ENCODE data around the gene DYNLL2.
"Not testable (repeated sequence)": the region's sequence is repeated elsewhere in the genome, so short reads cannot be mapped to it uniquely, and the experiment has no call there.

The DYNLL2 gene

DNA sequence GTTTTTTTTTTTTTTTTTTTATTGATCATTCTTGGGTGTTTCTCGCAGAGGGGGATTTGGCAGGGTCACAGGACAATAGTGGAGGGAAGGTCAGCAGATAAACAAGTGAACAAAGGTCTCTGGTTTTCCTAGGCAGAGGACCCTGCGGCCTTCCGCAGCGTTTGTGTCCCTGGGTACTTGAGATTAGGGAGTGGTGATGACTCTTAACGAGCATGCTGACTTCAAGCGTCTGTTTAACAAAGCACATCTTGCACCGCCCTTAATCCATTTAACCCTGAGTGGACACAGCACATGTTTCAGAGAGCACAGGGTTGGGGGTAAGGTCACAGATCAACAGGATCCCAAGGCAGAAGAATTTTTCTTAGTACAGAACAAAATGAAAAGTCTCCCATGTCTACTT is 10.0 kb upstream of the DYNLL2 start:
- not testable (repeated sequence) for H3K4me3 ChIP-seq (ENCODE audit: low read length); H3K4me1 ChIP-seq (ENCODE audit: insufficient read depth, low read length); H3K36me3 ChIP-seq (ENCODE audit: insufficient read depth, low read length); H3K9ac ChIP-seq (ENCODE audit: low read depth, low read length); H3K27ac ChIP-seq (ENCODE audit: low read depth, low read length); H3K27me3 ChIP-seq (ENCODE audit: insufficient read depth, low read length); H3K9me3 ChIP-seq (ENCODE audit: insufficient read depth, low read depth, low read length)
- WGBS, result no CpG with 5 or more reads among the region's 7 CpGs

GRCh38 chr17:58074406-58074805 is 8.8 kb upstream of the DYNLL2 start:
- H3K4me3 ChIP-seq (ENCODE audit: low read length); H3K4me1 ChIP-seq (ENCODE audit: insufficient read depth, low read length); H3K27me3 ChIP-seq (ENCODE audit: insufficient read depth, low read length); H3K27ac ChIP-seq (ENCODE audit: low read depth, low read length); H3K9me3 ChIP-seq (ENCODE audit: insufficient read depth, low read depth, low read length); H3K9ac ChIP-seq (ENCODE audit: low read depth, low read length); H3K36me3 ChIP-seq (ENCODE audit: insufficient read depth, low read length): not testable (repeated sequence)
- WGBS, result 98% methylated on average over 15 of the region's 28 CpGs

DNA sequence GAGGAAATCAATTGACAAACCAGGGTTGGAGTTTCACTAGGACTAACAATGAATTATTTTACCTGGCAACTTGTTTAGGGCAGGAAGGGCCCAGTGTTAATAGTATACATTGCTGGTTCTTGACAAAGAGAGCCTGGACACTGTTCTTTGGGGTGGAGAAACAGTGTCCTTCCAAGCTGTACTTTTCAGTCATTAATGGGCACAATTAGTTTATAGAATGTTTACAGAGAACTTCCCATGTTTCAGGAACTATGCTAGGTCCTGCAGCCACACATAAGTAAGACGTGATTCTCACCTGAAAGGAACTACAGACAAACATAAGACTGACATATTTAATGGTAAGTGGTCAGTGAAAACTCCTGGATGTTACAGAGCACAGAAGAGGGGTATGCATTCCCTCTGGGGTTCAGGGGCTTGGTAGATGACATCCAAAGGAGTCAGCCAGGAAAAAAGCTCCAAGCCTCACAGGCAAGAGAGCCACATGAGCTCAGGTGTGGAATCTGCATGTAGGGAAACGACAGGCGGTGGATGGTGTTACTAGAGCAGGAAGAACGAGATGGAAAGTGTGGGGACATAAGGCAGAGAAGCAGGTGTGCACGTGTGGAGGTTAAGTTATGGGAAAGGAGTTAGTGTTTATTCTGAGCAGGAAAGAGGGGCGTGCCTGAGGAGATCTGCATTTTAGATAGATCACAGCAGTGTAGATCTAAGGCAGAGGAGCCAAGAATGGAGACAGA is 3.8 kb upstream of the DYNLL2 start:
- no peak overlapping the region for H3K4me3 ChIP-seq (ENCODE audit: low read length)
- H3K9ac ChIP-seq (ENCODE audit: low read depth, low read length), result no peak overlapping the region
- no peaks in the 10 kb centered on the region for H3K36me3 ChIP-seq (ENCODE audit: insufficient read depth, low read length)
- 0 out of 2 replicates have a peak, but pooled peaks cover 2% of the 10 kb centered on the region for H3K9me3 ChIP-seq (ENCODE audit: insufficient read depth, low read depth, low read length)
- H3K27ac ChIP-seq (ENCODE audit: low read depth, low read length), result no peak overlapping the region
- 86% methylated on average over 6 of the region's 6 CpGs for WGBS
- no peaks in the 10 kb centered on the region for H3K27me3 ChIP-seq (ENCODE audit: insufficient read depth, low read length)
- peaks cover 18% of the 10 kb centered on the region for H3K4me1 ChIP-seq (ENCODE audit: insufficient read depth, low read length)

- H3K4me3 ChIP-seq (ENCODE audit: low read length), result peak overlapping the region; percentile 44; the same call in 1 of the 2 replicates
- peak overlapping the region; percentile 86 for H3K27ac ChIP-seq (ENCODE audit: low read depth, low read length)
- H3K4me1 ChIP-seq (ENCODE audit: insufficient read depth, low read length), result peaks cover 28% of the 10 kb centered on the region
- H3K36me3 ChIP-seq (ENCODE audit: insufficient read depth, low read length), result peaks cover 20% of the 10 kb centered on the region
- no peaks in the 10 kb centered on the region for H3K9me3 ChIP-seq (ENCODE audit: insufficient read depth, low read depth, low read length)
- no peaks in the 10 kb centered on the region for H3K27me3 ChIP-seq (ENCODE audit: insufficient read depth, low read length)
- peak overlapping the region; percentile 73; the same call in 1 of the 2 replicates for H3K9ac ChIP-seq (ENCODE audit: low read depth, low read length)
- 80% methylated on average over 16 of the region's 16 CpGs for WGBS
Measured at GRCh38 chr17:58081646-58082340, 1.4 kb upstream of the DYNLL2 start.

DNA sequence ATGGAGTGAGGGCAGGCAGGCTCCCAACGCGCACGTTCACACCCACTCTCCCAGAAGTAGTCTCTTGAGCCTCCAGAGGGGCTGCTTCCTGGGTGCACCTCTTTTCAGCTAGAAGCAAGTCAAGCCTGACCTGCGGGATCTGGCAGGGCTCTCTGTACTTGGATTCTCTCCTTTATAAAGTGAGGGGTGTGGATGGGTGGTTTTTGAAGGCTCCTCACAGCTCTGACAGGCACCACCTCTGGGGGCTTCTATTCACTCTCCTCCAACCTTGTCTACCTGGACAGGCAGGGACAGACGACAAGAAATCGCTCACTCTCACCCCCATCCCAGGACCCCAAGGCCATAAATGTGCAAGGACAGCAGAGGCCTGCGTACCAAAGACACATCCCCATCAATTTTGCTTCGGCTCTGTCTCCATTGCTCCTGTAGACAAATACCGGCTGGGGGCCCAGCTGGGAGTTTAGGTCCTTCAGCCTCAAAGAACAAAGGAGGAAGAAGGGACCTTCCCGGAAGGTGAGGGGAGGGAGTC is 814 bp upstream of the DYNLL2 start:
- H3K9me3 ChIP-seq (ENCODE audit: insufficient read depth, low read depth, low read length), result no peaks in the 10 kb centered on the region
- 57% methylated on average over 10 of the region's 10 CpGs for WGBS
- peaks cover 27% of the 10 kb centered on the region for H3K36me3 ChIP-seq (ENCODE audit: insufficient read depth, low read length)
- H3K4me1 ChIP-seq (ENCODE audit: insufficient read depth, low read length), result peaks cover 28% of the 10 kb centered on the region
- H3K4me3 ChIP-seq (ENCODE audit: low read length), result peak overlapping the region; percentile 44
- no peaks in the 10 kb centered on the region for H3K27me3 ChIP-seq (ENCODE audit: insufficient read depth, low read length)
- peak overlapping the region; percentile 86 for H3K27ac ChIP-seq (ENCODE audit: low read depth, low read length)
- H3K9ac ChIP-seq (ENCODE audit: low read depth, low read length), result peak overlapping the region; percentile 73

DNA sequence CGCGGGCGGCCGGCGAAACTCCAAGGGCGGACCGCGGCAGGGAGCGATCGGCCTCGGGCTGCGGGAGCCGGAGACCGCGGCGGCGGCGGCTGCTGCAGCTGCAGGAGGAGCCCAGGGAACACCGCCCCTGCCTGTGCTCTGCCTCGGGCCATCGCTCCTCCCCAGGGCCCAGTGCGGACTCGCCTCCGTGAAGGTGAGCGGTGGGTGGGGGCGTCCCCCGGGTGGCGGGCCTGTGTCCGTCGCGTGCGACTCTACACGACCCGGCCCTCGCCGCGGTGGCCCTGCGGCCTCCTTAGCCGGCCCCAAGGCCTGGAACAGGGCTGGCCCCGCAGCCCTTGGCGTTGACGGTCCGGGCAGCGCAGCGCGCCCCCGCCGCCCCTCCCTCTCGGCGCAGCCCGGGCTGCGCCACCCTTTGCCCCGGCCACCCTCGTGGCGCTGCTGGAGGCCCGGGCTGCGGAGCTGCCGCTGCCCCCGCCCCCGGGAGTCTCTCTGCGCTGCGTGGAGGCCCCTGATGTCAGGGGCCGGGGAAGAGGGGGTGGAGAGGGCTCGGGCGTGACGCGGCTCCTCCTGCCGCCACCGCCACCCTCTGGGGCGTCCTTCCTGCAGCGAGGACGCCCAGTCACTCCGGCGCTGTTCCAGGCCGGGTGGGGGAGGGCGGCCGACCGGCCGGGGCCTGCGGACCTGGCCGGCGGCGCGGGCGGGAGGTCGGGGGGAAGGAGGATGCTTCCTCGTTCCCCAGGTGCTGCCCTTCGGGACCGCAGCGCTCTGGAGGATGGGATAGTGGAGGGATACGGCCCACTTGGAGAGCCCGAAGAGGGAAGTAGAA is 485 bp downstream of the DYNLL2 start:
- Histone ChIP-seq H3K4me3 (ENCODE audit: low read length) (peak overlapping the region; percentile 90), H3K4me1 (ENCODE audit: insufficient read depth, low read length) (peaks cover 28% of the 10 kb centered on the region), H3K9me3 (ENCODE audit: insufficient read depth, low read depth, low read length) (no peaks in the 10 kb centered on the region), H3K27ac (ENCODE audit: low read depth, low read length) (peak overlapping the region; percentile 65; the same call in 1 of the 2 replicates), H3K27me3 (ENCODE audit: insufficient read depth, low read length) (no peaks in the 10 kb centered on the region), H3K9ac (ENCODE audit: low read depth, low read length) (peak overlapping the region; percentile 88), H3K36me3 (ENCODE audit: insufficient read depth, low read length) (peaks cover 40% of the 10 kb centered on the region)
- WGBS, result under 1% methylated on average over 92 of the region's 92 CpGs

- Histone ChIP-seq H3K9ac (ENCODE audit: low read depth, low read length) (peak overlapping the region; percentile 88), H3K9me3 (ENCODE audit: insufficient read depth, low read depth, low read length) (no peaks in the 10 kb centered on the region), H3K4me3 (ENCODE audit: low read length) (peak overlapping the region; percentile 90), H3K27me3 (ENCODE audit: insufficient read depth, low read length) (no peaks in the 10 kb centered on the region), H3K27ac (ENCODE audit: low read depth, low read length) (no peak overlapping the region), H3K4me1 (ENCODE audit: insufficient read depth, low read length) (peaks cover 28% of the 10 kb centered on the region), H3K36me3 (ENCODE audit: insufficient read depth, low read length) (peaks cover 47% of the 10 kb centered on the region)
- WGBS, result 1% methylated on average over 7 of the region's 7 CpGs
Measured at GRCh38 chr17:58084317-58084981, 1.2 kb downstream of the DYNLL2 start.

GRCh38 chr17:58085039-58085715 is 2.0 kb downstream of the DYNLL2 start:
- H3K9me3 ChIP-seq (ENCODE audit: insufficient read depth, low read depth, low read length), result no peaks in the 10 kb centered on the region
- 91% methylated on average over 8 of the region's 8 CpGs for WGBS
- no peak overlapping the region for H3K27ac ChIP-seq (ENCODE audit: low read depth, low read length)
- no peak overlapping the region for H3K9ac ChIP-seq (ENCODE audit: low read depth, low read length)
- H3K4me1 ChIP-seq (ENCODE audit: insufficient read depth, low read length), result peaks cover 28% of the 10 kb centered on the region
- no peaks in the 10 kb centered on the region for H3K27me3 ChIP-seq (ENCODE audit: insufficient read depth, low read length)
- peaks cover 54% of the 10 kb centered on the region for H3K36me3 ChIP-seq (ENCODE audit: insufficient read depth, low read length)
- peak overlapping the region; percentile 90 for H3K4me3 ChIP-seq (ENCODE audit: low read length)

GRCh38 chr17:58086953-58087352 is 3.7 kb downstream of the DYNLL2 start:
- Histone ChIP-seq H3K9ac (ENCODE audit: low read depth, low read length) (no peak overlapping the region), H3K4me3 (ENCODE audit: low read length) (no peak overlapping the region), H3K27ac (ENCODE audit: low read depth, low read length) (no peak overlapping the region), H3K4me1 (ENCODE audit: insufficient read depth, low read length) (peaks cover 18% of the 10 kb centered on the region), H3K36me3 (ENCODE audit: insufficient read depth, low read length) (peaks cover 71% of the 10 kb centered on the region), H3K9me3 (ENCODE audit: insufficient read depth, low read depth, low read length) (no peaks in the 10 kb centered on the region), H3K27me3 (ENCODE audit: insufficient read depth, low read length) (no peaks in the 10 kb centered on the region)
- 95% methylated on average over 8 of the region's 8 CpGs for WGBS

DNA sequence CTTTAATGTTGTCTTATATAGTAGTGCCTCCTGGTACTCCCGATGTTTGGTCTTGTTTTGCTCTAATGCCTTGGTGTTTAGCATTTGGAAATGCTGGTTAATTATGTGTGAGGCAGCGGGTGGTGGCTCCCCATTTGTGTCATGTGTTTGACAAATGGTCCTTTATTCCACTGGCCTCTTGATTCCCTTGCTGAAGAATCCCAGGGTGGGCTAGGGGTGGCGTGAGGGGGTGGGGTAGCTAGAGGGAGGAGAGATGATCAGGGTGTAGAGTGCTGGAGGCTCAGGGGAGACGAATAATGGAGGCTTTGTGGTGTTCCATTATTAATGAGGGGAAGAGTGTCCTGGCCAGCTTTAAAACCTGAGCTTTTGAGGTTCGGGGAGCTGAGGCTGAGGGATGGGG is 5.4 kb downstream of the DYNLL2 start:
- Histone ChIP-seq H3K9ac (ENCODE audit: low read depth, low read length) (no peak overlapping the region), H3K27me3 (ENCODE audit: insufficient read depth, low read length) (no peaks in the 10 kb centered on the region), H3K4me3 (ENCODE audit: low read length) (no peak overlapping the region), H3K4me1 (ENCODE audit: insufficient read depth, low read length) (peaks cover 10% of the 10 kb centered on the region; the same call in 1 of the 2 replicates), H3K27ac (ENCODE audit: low read depth, low read length) (no peak overlapping the region), H3K36me3 (ENCODE audit: insufficient read depth, low read length) (peaks cover 88% of the 10 kb centered on the region), H3K9me3 (ENCODE audit: insufficient read depth, low read depth, low read length) (no peaks in the 10 kb centered on the region)
- WGBS, result 88% methylated on average over 5 of the region's 5 CpGs

Data from HUES64 (cell line).